ENCODE data around the gene ZBTB38.

Gene ZBTB38

GRCh38 chr3:141373232-141373631 is 4.9 kb downstream of the ZBTB38 start:
- no peak for TF ChIP-seq CTCF (IDR thresholded peaks at IDR 0.05; ENCODE audit: insufficient read depth, low read depth, low read length, missing control alignments)
- DNase-seq (ENCODE audit: low read depth) = peak; percentile 69
- H3K4me3 ChIP-seq (ENCODE audit: low read depth, low read length) = peak overlapping the region; percentile 10; the same call in 1 of the 2 replicates

- no peak for DNase-seq (ENCODE audit: low read depth)
- peak overlapping the region; percentile 16 for H3K4me3 ChIP-seq (ENCODE audit: low read depth, low read length)
- TF ChIP-seq CTCF (IDR thresholded peaks at IDR 0.05; ENCODE audit: insufficient read depth, low read depth, low read length, missing control alignments) = no peak
Observed at GRCh38 chr3:141373768-141374526, 5.6 kb downstream of the ZBTB38 start.

GRCh38 chr3:141375381-141376301 is 7.3 kb downstream of the ZBTB38 start:
- no peak overlapping the region; the same call in 1 of the 2 replicates for H3K4me3 ChIP-seq (ENCODE audit: low read depth, low read length)
- DNase-seq (ENCODE audit: low read depth) = peak; percentile 52
- TF ChIP-seq CTCF (IDR thresholded peaks at IDR 0.05; ENCODE audit: insufficient read depth, low read depth, low read length, missing control alignments) = no peak

GRCh38 chr3:141377377-141377776 is 9.1 kb downstream of the ZBTB38 start:
- H3K4me3 ChIP-seq (ENCODE audit: low read depth, low read length) = no peak overlapping the region
- TF ChIP-seq CTCF (IDR thresholded peaks at IDR 0.05; ENCODE audit: insufficient read depth, low read depth, low read length, missing control alignments) = no peak
- no peak for DNase-seq (ENCODE audit: low read depth)

- no peak for TF ChIP-seq CTCF (IDR thresholded peaks at IDR 0.05; ENCODE audit: insufficient read depth, low read depth, low read length, missing control alignments)
- peak; percentile 61 for DNase-seq (ENCODE audit: low read depth)
- peak overlapping the region; percentile 81 for H3K4me3 ChIP-seq (ENCODE audit: low read depth, low read length)
Observed at GRCh38 chr3:141378556-141378955, 10.3 kb downstream of the ZBTB38 start.

GRCh38 chr3:141379250-141379966 is 11.1 kb downstream of the ZBTB38 start:
- TF ChIP-seq CTCF (IDR thresholded peaks at IDR 0.05; ENCODE audit: insufficient read depth, low read depth, low read length, missing control alignments) = no peak
- peak; percentile 93 for DNase-seq (ENCODE audit: low read depth)
- peak overlapping the region; percentile 81 for H3K4me3 ChIP-seq (ENCODE audit: low read depth, low read length)
